ENCODE measurements around the gene INPP4B. TPM values are rescaled to one million over a fixed set of nuclear protein-coding genes. Genes with fewer than 3 reads are reported as not detected.

Gene INPP4B
- polyA plus RNA-seq, 1 experiment: 18.1 TPM

- Histone ChIP-seq H3K36me3 (ENCODE audit: control insufficient read depth, insufficient read depth, low read length) (no peaks in the 10 kb centered on the region), H3K4me3 (ENCODE audit: low read depth, low read length) (no peak overlapping the region), H3K27me3 (ENCODE audit: control insufficient read depth, insufficient read depth, low read length) (no peaks in the 10 kb centered on the region)
- no peak for DNase-seq (ENCODE audit: low read depth)
- ChIA-PET POLR2A (no interaction called here), CTCF (no interaction called here)
- no peak for TF ChIP-seq CTCF (IDR thresholded peaks at IDR 0.05; ENCODE audit: insufficient read depth, low read depth, low read length)
Measured at GRCh38 chr4:142721187-142721586, 124.9 kb downstream of the INPP4B start.

- H3K36me3 ChIP-seq (ENCODE audit: control insufficient read depth, insufficient read depth, low read length): no peaks in the 10 kb centered on the region
- no peak overlapping the region for H3K4me3 ChIP-seq (ENCODE audit: low read depth, low read length)
- peak; percentile 54 for TF ChIP-seq CTCF (IDR thresholded peaks at IDR 0.05; ENCODE audit: insufficient read depth, low read depth, low read length)
- ChIA-PET POLR2A (interaction anchor here (0.5 kb wide), 1 partner anchor 345 kb away, joined by 9 read pairs; no protein-coding TSS in a partner anchor), CTCF (interaction anchor here (0.7 to 1.1 kb wide), 4 partner anchors 8 to 537 kb away, joined by 3 to 5 read pairs (median 3); no protein-coding TSS in a partner anchor)
- no peak for DNase-seq (ENCODE audit: low read depth)
- no peaks in the 10 kb centered on the region for H3K27me3 ChIP-seq (ENCODE audit: control insufficient read depth, insufficient read depth, low read length)
Measured at GRCh38 chr4:142719854-142720541, 126.1 kb downstream of the INPP4B start.

- POLR2A ChIA-PET: no interaction called here
- CTCF ChIA-PET: interaction anchor here (1.1 kb wide), 1 partner anchor 9 kb away, joined by 3 read pairs; no protein-coding TSS in a partner anchor
- no peak for DNase-seq (ENCODE audit: low read depth)
- H3K36me3 ChIP-seq (ENCODE audit: control insufficient read depth, insufficient read depth, low read length): no peaks in the 10 kb centered on the region
- TF ChIP-seq CTCF (IDR thresholded peaks at IDR 0.05; ENCODE audit: insufficient read depth, low read depth, low read length): no peak
- no peak overlapping the region for H3K4me3 ChIP-seq (ENCODE audit: low read depth, low read length)
- H3K27me3 ChIP-seq (ENCODE audit: control insufficient read depth, insufficient read depth, low read length): no peaks in the 10 kb centered on the region
Measured at GRCh38 chr4:142718981-142719380, 127.1 kb downstream of the INPP4B start.

- TF ChIP-seq CTCF (IDR thresholded peaks at IDR 0.05; ENCODE audit: insufficient read depth, low read depth, low read length): no peak
- ChIA-PET CTCF (interaction anchor here (0.8 to 1.2 kb wide), 2 partner anchors 12 to 521 kb away, joined by 3 to 5 read pairs; no protein-coding TSS in a partner anchor), POLR2A (no interaction called here)
Measured at GRCh38 chr4:142715727-142716126, 130.4 kb downstream of the INPP4B start.

GRCh38 chr4:142713282-142714030 lies 132.6 kb downstream of the INPP4B start:
- Histone ChIP-seq H3K27me3 (ENCODE audit: control insufficient read depth, insufficient read depth, low read length) (no peaks in the 10 kb centered on the region), H3K4me3 (ENCODE audit: low read depth, low read length) (no peak overlapping the region), H3K36me3 (ENCODE audit: control insufficient read depth, insufficient read depth, low read length) (no peaks in the 10 kb centered on the region)
- CTCF ChIA-PET: interaction anchor here (0.8 kb wide), 1 partner anchor 17 kb away, joined by 3 read pairs; no protein-coding TSS in a partner anchor
- TF ChIP-seq CTCF (IDR thresholded peaks at IDR 0.05; ENCODE audit: insufficient read depth, low read depth, low read length): no peak
- POLR2A ChIA-PET: no interaction called here
- DNase-seq (ENCODE audit: low read depth): no peak

More at GRCh38 chr4:142715727-142716126, 130.4 kb downstream of the INPP4B start:
- Histone ChIP-seq H3K4me3 (ENCODE audit: low read depth, low read length) (no peak overlapping the region), H3K27me3 (ENCODE audit: control insufficient read depth, insufficient read depth, low read length) (no peaks in the 10 kb centered on the region), H3K36me3 (ENCODE audit: control insufficient read depth, insufficient read depth, low read length) (no peaks in the 10 kb centered on the region)
- DNase-seq (ENCODE audit: low read depth): no peak
